B cell (primary cell): ENCODE results near the gene FBXL13.

Experiments
- EZH2 ChIP-seq: IDR thresholded peaks from 2 replicates; pipeline ENCODE4 v1.6.1; 2012; ENCODE audit warnings: borderline replicate concordance, low read depth, mild to moderate bottlenecking, moderate library complexity, low read length; ENCODE audit not compliant: insufficient read depth, poor library complexity, severe bottlenecking
- TF ChIP-seq, protein P1 (sequence below): fragments of 200-600 bp; IDR thresholded peaks from one replicate; pipeline ENCODE4 v1.8.0; 2022; ENCODE audit warnings: antibody characterized with exemption, mild to moderate bottlenecking

DNA sequence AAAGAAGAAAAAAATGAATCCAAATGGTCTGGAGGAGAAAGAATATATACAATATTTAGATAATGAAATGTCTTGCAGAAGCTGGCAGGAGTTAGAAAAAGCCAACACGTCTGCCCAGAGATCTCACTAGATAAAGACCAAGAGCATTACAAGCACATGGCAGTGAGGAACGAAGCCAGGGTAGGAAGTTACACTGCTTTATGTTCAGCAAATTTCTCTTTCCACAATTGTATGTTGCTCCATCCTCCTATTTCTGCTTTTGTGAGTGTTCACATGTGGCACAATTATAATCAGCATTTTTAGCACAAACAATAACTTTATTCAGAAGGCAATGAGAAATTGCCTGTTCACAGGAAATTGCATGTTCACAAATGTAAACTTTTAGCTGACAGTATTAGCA is 108.1 kb downstream of the FBXL13 start:
- TF ChIP-seq, protein P1, sequence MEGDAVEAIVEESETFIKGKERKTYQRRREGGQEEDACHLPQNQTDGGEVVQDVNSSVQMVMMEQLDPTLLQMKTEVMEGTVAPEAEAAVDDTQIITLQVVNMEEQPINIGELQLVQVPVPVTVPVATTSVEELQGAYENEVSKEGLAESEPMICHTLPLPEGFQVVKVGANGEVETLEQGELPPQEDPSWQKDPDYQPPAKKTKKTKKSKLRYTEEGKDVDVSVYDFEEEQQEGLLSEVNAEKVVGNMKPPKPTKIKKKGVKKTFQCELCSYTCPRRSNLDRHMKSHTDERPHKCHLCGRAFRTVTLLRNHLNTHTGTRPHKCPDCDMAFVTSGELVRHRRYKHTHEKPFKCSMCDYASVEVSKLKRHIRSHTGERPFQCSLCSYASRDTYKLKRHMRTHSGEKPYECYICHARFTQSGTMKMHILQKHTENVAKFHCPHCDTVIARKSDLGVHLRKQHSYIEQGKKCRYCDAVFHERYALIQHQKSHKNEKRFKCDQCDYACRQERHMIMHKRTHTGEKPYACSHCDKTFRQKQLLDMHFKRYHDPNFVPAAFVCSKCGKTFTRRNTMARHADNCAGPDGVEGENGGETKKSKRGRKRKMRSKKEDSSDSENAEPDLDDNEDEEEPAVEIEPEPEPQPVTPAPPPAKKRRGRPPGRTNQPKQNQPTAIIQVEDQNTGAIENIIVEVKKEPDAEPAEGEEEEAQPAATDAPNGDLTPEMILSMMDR: no peak
- TF ChIP-seq EZH2: no peak
